Endothelial cell of umbilical vein (primary cell): Measurements from ENCODE around the gene CHAF1A. TPM values are rescaled to one million over a fixed set of nuclear protein-coding genes. Genes with fewer than 3 reads are reported as not detected.

Source experiments
- BruUV-seq: library from RNA; stranded (reverse); fragments of 400-500 nt; replicated peaks from 2 replicates; lab custom pipeline; 2021; lab: Mats Ljungman, UMichigan
- CTCF ChIA-PET: fragments of 300-600, 350-600 bp; sonication (Branson Sonifier 250); formaldehyde crosslinking; loops from one replicate; lab custom pipeline; 2021; ENCODE audit warnings: antibody characterized with exemption, inconsistent platforms; lab: Charles Lee
- POLR2A ChIA-PET: fragments of 300-600, 350-600 bp; sonication (Branson Sonifier 250); formaldehyde crosslinking; loops from one replicate; lab custom pipeline; 2021; ENCODE audit warnings: antibody characterized with exemption, inconsistent platforms; lab: Charles Lee
- DNase-seq: peaks from one replicate; pipeline ENCODE4 v3.0.0-alpha.2; 2011; ENCODE audit warnings: low read depth, low spot score
- FAIRE-seq: peaks from 2 replicates; lab custom pipeline; 2011; peaks lifted over from hg19 to GRCh38; lab: Jason Lieb, UNC
- H2AFZ ChIP-seq: 2 replicates; pipeline ENCODE4 v1.6.0; 2012; ENCODE audit warnings: low read depth, low read length, control low read depth, inconsistent platforms
- H3K27ac ChIP-seq: 2 replicates; pipeline ENCODE4 v1.5.1; 2011; ENCODE audit warnings: low read depth, mild to moderate bottlenecking, control low read depth, low read length, moderate library complexity; ENCODE audit not compliant: insufficient read depth
- H3K27me3 ChIP-seq, 2 experiments: 2 replicates each; pipeline versions ENCODE4 v1.6.0 to v1.6.1; 2011; ENCODE audit warnings: low read length in 2 of 2, mixed read lengths in 1 of 2; ENCODE audit not compliant: control insufficient read depth in 2 of 2, insufficient read depth in 2 of 2
- H3K36me3 ChIP-seq, 2 experiments: 2 replicates in 1 of 2; 3 replicates in 1 of 2; pipeline ENCODE4 v1.5.1; 2011; ENCODE audit warnings: low read length in 2 of 2, mild to moderate bottlenecking in 1 of 2, moderate library complexity in 1 of 2; ENCODE audit not compliant: control insufficient read depth in 2 of 2, insufficient read depth in 2 of 2; ENCODE audit errors: extremely low read depth in 1 of 2
- H3K4me1 ChIP-seq: 3 replicates; pipeline ENCODE4 v1.5.1; 2011; ENCODE audit warnings: mild to moderate bottlenecking, low read length; ENCODE audit not compliant: control insufficient read depth, insufficient read depth; ENCODE audit errors: extremely low read depth
- H3K4me2 ChIP-seq: 2 replicates; pipeline ENCODE4 v1.6.1; 2011; ENCODE audit warnings: low read length, control low read depth, mixed read lengths; ENCODE audit not compliant: insufficient read depth
- H3K4me3 ChIP-seq, 3 experiments: fragments of 200-600 bp in 1 of 3; sonication (generic), shearing (Covaris generic) in 1 of 3; replicated peaks in 1 of 3; 2 replicates each; pipeline ENCODE4 v1.5.1; 2011 to 2016; ENCODE audit warnings: control low read depth in 3 of 3, low read length in 3 of 3, mild to moderate bottlenecking in 2 of 3, inconsistent platforms in 1 of 3, low read depth in 1 of 3, moderate library complexity in 1 of 3; ENCODE audit not compliant: insufficient read depth in 1 of 3
- H3K79me2 ChIP-seq: 2 replicates; pipeline ENCODE4 v1.6.0; 2012; ENCODE audit warnings: low read length, inconsistent platforms; ENCODE audit not compliant: control insufficient read depth, insufficient read depth
- H3K9ac ChIP-seq: replicated peaks from 2 replicates; pipeline ENCODE3; 2011; ENCODE audit warnings: low read length, control low read depth; ENCODE audit not compliant: insufficient read depth; ENCODE audit errors: extremely low read depth
- H3K9me1 ChIP-seq: replicated peaks from 3 replicates; pipeline ENCODE4 v1.6.0; 2011; ENCODE audit warnings: mild to moderate bottlenecking, low read length; ENCODE audit not compliant: control insufficient read depth, insufficient read depth; ENCODE audit errors: extremely low read depth
- H3K9me3 ChIP-seq: replicated peaks from 2 replicates; pipeline ENCODE4 v1.5.1; 2012; ENCODE audit warnings: low read length, inconsistent platforms; ENCODE audit not compliant: control insufficient read depth, insufficient read depth
- H4K20me1 ChIP-seq: replicated peaks from 2 replicates; pipeline ENCODE3; 2011; ENCODE audit warnings: mild to moderate bottlenecking, low read length; ENCODE audit not compliant: control insufficient read depth, insufficient read depth; ENCODE audit errors: extremely low read depth
- EZH2 ChIP-seq: IDR thresholded peaks from 2 replicates; pipeline ENCODE4 v1.6.1; 2012; ENCODE audit warnings: borderline replicate concordance, low read depth, mild to moderate bottlenecking, moderate library complexity, low read length, inconsistent platforms; ENCODE audit not compliant: severe bottlenecking
- FOS ChIP-seq: IDR thresholded peaks from 2 replicates; pipeline ENCODE4 v1.6.1; 2011; ENCODE audit warnings: mild to moderate bottlenecking, low read length, moderate library complexity, borderline replicate concordance; ENCODE audit not compliant: insufficient read depth
- GATA2 ChIP-seq: IDR thresholded peaks from 2 replicates; pipeline ENCODE4 v1.7.0; 2011; ENCODE audit warnings: low read depth, mild to moderate bottlenecking, moderate library complexity, mixed read lengths, low read length; ENCODE audit not compliant: insufficient read length, insufficient read depth
- JUN ChIP-seq: IDR thresholded peaks from 2 replicates; pipeline ENCODE4 v1.6.1; 2011; ENCODE audit warnings: borderline replicate concordance, low read depth; ENCODE audit not compliant: insufficient read length, insufficient read depth
- MYC ChIP-seq: IDR thresholded peaks from one replicate; pipeline ENCODE4 v1.6.1; 2011; ENCODE audit warnings: mild to moderate bottlenecking, low read depth, low read length
- POLR2A ChIP-seq: IDR thresholded peaks from 2 replicates; pipeline ENCODE4 v1.6.1; 2012; ENCODE audit warnings: low read depth, mild to moderate bottlenecking, control low read depth, low read length
- POLR2AphosphoS5 ChIP-seq: IDR thresholded peaks from 2 replicates; pipeline ENCODE4 v1.6.1; 2012; ENCODE audit warnings: low read depth, mild to moderate bottlenecking, control low read depth, low read length, moderate library complexity; ENCODE audit not compliant: insufficient read depth
- dilution Hi-C: fragments of 300-500 bp; cut with MboI; formaldehyde crosslinking; loops from one replicate; pipeline ENCODE4 v1.15.0; 2019; ENCODE audit warnings: low sequenced_read_pairs; ENCODE audit not compliant: extremely low pct_ligation_motif_present
- intact Hi-C: fragments of 100-400 bp; cut with micrococcal nuclease; formaldehyde crosslinking; loops from one replicate; pipeline ENCODE4 v1.10.0; 2022
- polyA plus RNA-seq, 4 experiments: library from polyadenylated mRNA; depleted of rRNA in 3 of 4; stranded (reverse) in 3 of 4; unstranded in 1 of 4; fragments of >200 nt; gene quantifications; 2 replicates each; pipeline versions ENCODE4 v1.2.1 to v1.2.3, GENCODE V29; 2011 to 2012; ENCODE audit warnings: missing spikeins in 1 of 4
- total RNA-seq: library from RNA; stranded (reverse); gene quantifications from 2 replicates; pipeline ENCODE4 v1.2.3, GENCODE V29; 2021
- TF ChIP-seq, protein P1 (sequence below), 2 donors: IDR thresholded peaks; 1 replicate in 1 of 2; 2 replicates in 1 of 2; pipeline ENCODE4 v1.5.1; 2011; ENCODE audit warnings: low read length in 2 of 2, mild to moderate bottlenecking in 2 of 2, moderate library complexity in 2 of 2, control low read depth in 1 of 2, inconsistent platforms in 1 of 2, low read depth in 1 of 2; ENCODE audit not compliant: insufficient read depth in 1 of 2; ENCODE audit errors: extremely low read depth in 1 of 2
- TF ChIP-seq, protein P2 (sequence below): IDR thresholded peaks from 2 replicates; pipeline ENCODE4 v1.6.1; 2011; ENCODE audit not compliant: insufficient read depth, insufficient read length

CHAF1A gene
- total and polyA plus RNA-seq, 2 donors (not counting 3 experiments of a cell fraction or from before 2014, with no cell fraction given): 19.5 to 44.5 TPM

DNA sequence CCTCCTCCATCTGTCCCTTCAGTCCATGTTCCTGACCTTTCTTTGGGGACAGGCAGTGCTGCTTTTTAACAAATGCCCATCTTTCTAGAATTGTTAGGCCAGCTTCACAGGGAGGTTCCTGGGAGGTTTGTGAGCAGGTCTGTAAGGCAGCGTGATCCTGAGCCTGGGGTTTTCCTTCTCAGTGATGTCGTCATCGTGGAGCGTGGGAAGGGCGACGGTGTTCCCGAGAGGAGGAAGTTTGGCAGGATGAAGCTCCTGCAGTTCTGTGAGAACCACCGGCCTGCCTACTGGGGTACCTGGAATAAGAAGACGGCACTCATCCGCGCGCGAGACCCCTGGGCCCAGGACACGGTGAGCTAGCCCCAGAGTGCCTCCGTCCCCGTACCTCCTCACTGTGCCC lies 26.8 kb downstream of the CHAF1A start:
- no peak for FAIRE-seq
- H3K4me1 ChIP-seq: no peaks in the 10 kb centered on the region
- H3K4me3 ChIP-seq: no peak overlapping the region
- ChIA-PET POLR2A (no interaction called here), CTCF (no interaction called here)
- no peaks in the 10 kb centered on the region for H3K9me3 ChIP-seq
- H3K4me2 ChIP-seq: no peak overlapping the region
- dilution Hi-C loops: no loop called here
- H3K36me3 ChIP-seq: peaks cover 9 to 15% of the 10 kb centered on the region in 2 experiments
- no peaks in the 10 kb centered on the region for H4K20me1 ChIP-seq
- H3K9me1 ChIP-seq: no peaks in the 10 kb centered on the region
- intact Hi-C loops: no loop called here
- H3K27me3 ChIP-seq: no peaks in the 10 kb centered on the region
- no peak overlapping the region for H3K27ac ChIP-seq
- H2AFZ ChIP-seq: no peak overlapping the region
- DNase-seq: no peak
- H3K9ac ChIP-seq: no peak overlapping the region
- no peaks in the 10 kb centered on the region for H3K79me2 ChIP-seq
- BruUV-seq: no TSS peak
- no peak for TF ChIP-seq EZH2
- TF ChIP-seq FOS: no peak
- TF ChIP-seq, protein P1, sequence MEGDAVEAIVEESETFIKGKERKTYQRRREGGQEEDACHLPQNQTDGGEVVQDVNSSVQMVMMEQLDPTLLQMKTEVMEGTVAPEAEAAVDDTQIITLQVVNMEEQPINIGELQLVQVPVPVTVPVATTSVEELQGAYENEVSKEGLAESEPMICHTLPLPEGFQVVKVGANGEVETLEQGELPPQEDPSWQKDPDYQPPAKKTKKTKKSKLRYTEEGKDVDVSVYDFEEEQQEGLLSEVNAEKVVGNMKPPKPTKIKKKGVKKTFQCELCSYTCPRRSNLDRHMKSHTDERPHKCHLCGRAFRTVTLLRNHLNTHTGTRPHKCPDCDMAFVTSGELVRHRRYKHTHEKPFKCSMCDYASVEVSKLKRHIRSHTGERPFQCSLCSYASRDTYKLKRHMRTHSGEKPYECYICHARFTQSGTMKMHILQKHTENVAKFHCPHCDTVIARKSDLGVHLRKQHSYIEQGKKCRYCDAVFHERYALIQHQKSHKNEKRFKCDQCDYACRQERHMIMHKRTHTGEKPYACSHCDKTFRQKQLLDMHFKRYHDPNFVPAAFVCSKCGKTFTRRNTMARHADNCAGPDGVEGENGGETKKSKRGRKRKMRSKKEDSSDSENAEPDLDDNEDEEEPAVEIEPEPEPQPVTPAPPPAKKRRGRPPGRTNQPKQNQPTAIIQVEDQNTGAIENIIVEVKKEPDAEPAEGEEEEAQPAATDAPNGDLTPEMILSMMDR (IDR thresholded peaks at IDR 0.05; ENCODE audit: extremely low read depth in 1 of 2, insufficient read depth in 1 of 2, low read depth in 1 of 2, low read length in 2 of 2): no peak
- no peak for TF ChIP-seq GATA2
- no peak for TF ChIP-seq POLR2A

DNA sequence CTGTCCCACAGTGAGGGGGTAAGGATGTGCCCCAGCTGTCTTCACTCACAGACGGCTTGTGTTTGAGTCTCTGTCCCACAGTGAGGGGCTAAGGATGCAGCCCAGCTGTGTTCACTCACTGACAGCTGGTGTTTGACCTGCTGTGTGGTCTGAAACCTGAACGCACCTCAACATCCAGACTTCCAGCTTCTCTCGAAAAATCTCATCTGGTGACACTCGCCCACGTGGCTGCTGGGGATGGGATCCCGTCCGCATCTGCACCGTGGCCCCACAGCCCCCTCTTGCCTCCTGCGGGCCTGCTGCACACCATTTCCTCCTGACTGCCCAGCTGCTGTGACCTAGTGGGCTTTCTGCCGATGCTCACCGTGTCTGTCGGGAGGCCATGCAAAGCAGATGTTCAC lies 27.3 kb downstream of the CHAF1A start:
- POLR2A ChIA-PET: no interaction called here
- no TSS peak for BruUV-seq
- TF ChIP-seq GATA2 (no peak), POLR2AphosphoS5 (no peak), MYC (no peak), JUN (no peak), POLR2A (no peak), EZH2 (no peak), FOS (no peak)
- TF ChIP-seq, protein P1 (IDR thresholded peaks at IDR 0.05; ENCODE audit: extremely low read depth in 1 of 2, insufficient read depth in 1 of 2, low read depth in 1 of 2, low read length in 2 of 2): no peak
- TF ChIP-seq, protein P2, sequence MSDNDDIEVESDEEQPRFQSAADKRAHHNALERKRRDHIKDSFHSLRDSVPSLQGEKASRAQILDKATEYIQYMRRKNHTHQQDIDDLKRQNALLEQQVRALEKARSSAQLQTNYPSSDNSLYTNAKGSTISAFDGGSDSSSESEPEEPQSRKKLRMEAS: no peak
- Histone ChIP-seq H2AFZ (no peak overlapping the region), H3K27ac (no peak overlapping the region), H3K79me2 (no peaks in the 10 kb centered on the region), H3K9me1 (no peaks in the 10 kb centered on the region), H4K20me1 (no peaks in the 10 kb centered on the region), H3K4me2 (no peak overlapping the region), H3K4me3 (no peak overlapping the region), H3K9ac (no peak overlapping the region), H3K9me3 (no peaks in the 10 kb centered on the region), H3K27me3 (no peaks in the 10 kb centered on the region), H3K4me1 (no peaks in the 10 kb centered on the region), H3K36me3 (peaks cover 9 to 15% of the 10 kb centered on the region in 2 experiments)
- intact Hi-C loops: no loop called here
- DNase-seq: no peak
- FAIRE-seq: no peak
- dilution Hi-C loops: no loop called here
- CTCF ChIA-PET: no interaction called here
